H9 (cell line): Measurements from ENCODE around the gene OR2T35. TPM values are rescaled to one million over a fixed set of nuclear protein-coding genes. Genes with fewer than 3 reads are reported as not detected.

Source experiments
- DNase-seq: peaks from one replicate; pipeline ENCODE4 v3.0.0-alpha.2; 2017
- H2AFZ ChIP-seq: one replicate; pipeline ENCODE4 v1.6.1; 2013; ENCODE audit warnings: mild to moderate bottlenecking, low read length, control low read depth, moderate library complexity
- H2AK5ac ChIP-seq: 2 replicates; pipeline ENCODE4 v1.6.1; 2013; ENCODE audit warnings: low read length, control low read depth, mixed read lengths; ENCODE audit not compliant: insufficient read length
- H2BK120ac ChIP-seq: one replicate; pipeline ENCODE4 v1.6.1; 2013; ENCODE audit warnings: low read depth, mild to moderate bottlenecking, low read length, control low read depth, inconsistent platforms; ENCODE audit not compliant: poor library complexity, severe bottlenecking
- H2BK12ac ChIP-seq: 2 replicates; pipeline ENCODE4 v1.6.1; 2013; ENCODE audit warnings: low read length, control low read depth, mixed read lengths, low read depth; ENCODE audit not compliant: insufficient read length
- H2BK15ac ChIP-seq: 2 replicates; pipeline ENCODE4 v1.6.1; 2013; ENCODE audit warnings: low read depth, low read length, control low read depth
- H2BK20ac ChIP-seq: one replicate; pipeline ENCODE4 v1.6.1; 2013; ENCODE audit warnings: low read depth, mild to moderate bottlenecking, low read length, control low read depth, inconsistent platforms; ENCODE audit not compliant: poor library complexity, severe bottlenecking
- H2BK5ac ChIP-seq: 2 replicates; pipeline ENCODE4 v1.6.1; 2013; ENCODE audit warnings: low read length, control low read depth, mixed read lengths; ENCODE audit not compliant: insufficient read length
- H3K14ac ChIP-seq: 2 replicates; pipeline ENCODE4 v1.6.1; 2013; ENCODE audit warnings: low read length, control low read depth; ENCODE audit not compliant: insufficient read depth
- H3K18ac ChIP-seq: 2 replicates; pipeline ENCODE4 v1.6.1; 2013; ENCODE audit warnings: low read depth, mild to moderate bottlenecking, mixed read lengths, low read length, control low read depth; ENCODE audit not compliant: insufficient read length
- H3K23ac ChIP-seq: 2 replicates; pipeline ENCODE4 v1.6.1; 2013; ENCODE audit warnings: low read length, control low read depth, mixed read lengths, low read depth; ENCODE audit not compliant: insufficient read length
- H3K23me2 ChIP-seq: 2 replicates; pipeline ENCODE4 v1.6.1; 2013; ENCODE audit warnings: low read depth, mild to moderate bottlenecking, mixed read lengths, low read length, control low read depth; ENCODE audit not compliant: insufficient read length, poor library complexity, severe bottlenecking
- H3K27ac ChIP-seq: 2 replicates; pipeline ENCODE4 v1.5.1; 2013; ENCODE audit warnings: low read length, control low read depth, mixed read lengths, low read depth; ENCODE audit not compliant: insufficient read length
- H3K27me3 ChIP-seq: 2 replicates; pipeline ENCODE4 v1.6.1; 2013; ENCODE audit warnings: low read length, control low read depth, inconsistent platforms; ENCODE audit not compliant: insufficient read depth
- H3K4ac ChIP-seq: 2 replicates; pipeline ENCODE4 v1.6.1; 2013; ENCODE audit warnings: low read depth, mild to moderate bottlenecking, control low read depth, inconsistent platforms, low read length, moderate library complexity
- H3K4me1 ChIP-seq: 2 replicates; pipeline ENCODE4 v1.6.1; 2013; ENCODE audit warnings: low read length, control low read depth, inconsistent platforms; ENCODE audit not compliant: insufficient read depth
- H3K4me2 ChIP-seq: 2 replicates; pipeline ENCODE4 v1.6.1; 2013; ENCODE audit warnings: low read length, control low read depth, mixed read lengths; ENCODE audit not compliant: insufficient read length, insufficient read depth
- H3K56ac ChIP-seq: 2 replicates; pipeline ENCODE4 v1.6.1; 2013; ENCODE audit warnings: low read depth, mild to moderate bottlenecking, mixed read lengths, low read length, control low read depth; ENCODE audit not compliant: insufficient read length
- H3K79me1 ChIP-seq: 2 replicates; pipeline ENCODE4 v1.6.1; 2013; ENCODE audit warnings: low read depth, mild to moderate bottlenecking, moderate library complexity, low read length, control low read depth, inconsistent platforms; ENCODE audit not compliant: insufficient read depth, poor library complexity, severe bottlenecking
- H3K79me2 ChIP-seq: 2 replicates; pipeline ENCODE4 v1.6.1; 2013; ENCODE audit warnings: low read length, control low read depth, inconsistent platforms; ENCODE audit not compliant: insufficient read depth
- H3K9ac ChIP-seq: 2 replicates; pipeline ENCODE4 v1.6.1; 2013; ENCODE audit warnings: low read length, control low read depth, mixed read lengths; ENCODE audit not compliant: insufficient read length; ENCODE audit errors: extremely low read depth
- H3K9me3 ChIP-seq: one replicate; pipeline ENCODE4 v1.6.1; 2013; ENCODE audit warnings: low read depth, low read length, inconsistent platforms; ENCODE audit not compliant: control insufficient read depth
- H3T11ph ChIP-seq: one replicate; pipeline ENCODE4 v1.6.1; 2013; ENCODE audit warnings: mild to moderate bottlenecking, low read length, control low read depth, inconsistent platforms
- H4K20me1 ChIP-seq: one replicate; pipeline ENCODE4 v1.6.1; 2013; ENCODE audit not compliant: control insufficient read depth, insufficient read length, insufficient read depth
- H4K5ac ChIP-seq: 2 replicates; pipeline ENCODE4 v1.6.1; 2013; ENCODE audit warnings: low read depth, mild to moderate bottlenecking, mixed read lengths, low read length, control low read depth; ENCODE audit not compliant: insufficient read length
- H4K8ac ChIP-seq: replicated peaks from 2 replicates; pipeline ENCODE4 v1.6.1; 2013; ENCODE audit warnings: low read length, control low read depth, mixed read lengths, low read depth; ENCODE audit not compliant: insufficient read length
- H4K91ac ChIP-seq: 2 replicates; pipeline ENCODE4 v1.6.1; 2013; ENCODE audit warnings: low read depth, mild to moderate bottlenecking, moderate library complexity, mixed read lengths, low read length, control low read depth; ENCODE audit not compliant: insufficient read length
- H3K27ac Mint-ChIP-seq, 3 experiments: 2 replicates in 2 of 3; 3 replicates in 1 of 3; pipeline ENCODE4 v1.8.0; 2020 to 2021; ENCODE audit warnings: mixed read lengths in 3 of 3, mild to moderate bottlenecking in 1 of 3, moderate library complexity in 1 of 3
- H3K27me3 Mint-ChIP-seq: 2 replicates; pipeline ENCODE4 v1.8.0; 2021; ENCODE audit warnings: low read depth, mild to moderate bottlenecking, moderate library complexity, mixed read lengths
- H3K36me3 Mint-ChIP-seq, 3 experiments: 2 replicates in 2 of 3; 3 replicates in 1 of 3; pipeline ENCODE4 v1.8.0; 2020 to 2021; ENCODE audit warnings: low read depth in 3 of 3, mixed read lengths in 3 of 3; ENCODE audit not compliant: insufficient read depth in 1 of 3
- H3K4me1 Mint-ChIP-seq, 2 experiments: 2 replicates each; pipeline ENCODE4 v1.8.0; 2020; ENCODE audit warnings: mixed read lengths in 2 of 2
- H3K4me3 Mint-ChIP-seq, 2 experiments: 2 replicates in 1 of 2; 3 replicates in 1 of 2; pipeline ENCODE4 v1.8.0; 2020 to 2021; ENCODE audit warnings: mild to moderate bottlenecking in 2 of 2, mixed read lengths in 2 of 2, moderate library complexity in 1 of 2
- H3K9me3 Mint-ChIP-seq, 2 experiments: 2 replicates in 1 of 2; 3 replicates in 1 of 2; pipeline ENCODE4 v1.8.0; 2020; ENCODE audit warnings: mild to moderate bottlenecking in 2 of 2, mixed read lengths in 2 of 2, moderate library complexity in 1 of 2
- WGBS: extraction: QIAGEN DNeasy Blood & Tissue Kit; methylation state at CpG from one replicate; pipeline ENCODE4 v1.1.7; 2013; ENCODE audit warnings: missing lambda C conversion rate, low lambda C conversion rate, mixed read lengths; ENCODE audit not compliant: insufficient read length; ENCODE audit errors: extremely low coverage; 5-methylcytosine and 5-hydroxymethylcytosine counted together
- total RNA-seq: library from RNA; stranded (reverse); gene quantifications from 2 replicates; pipeline ENCODE4 v1.2.1, GENCODE V29; 2021
- TF ChIP-seq, protein P1 (sequence below): fragments of 200-600 bp; sonication (generic); conservative IDR thresholded peaks from 3 replicates; pipeline ENCODE4 v1.8.0; 2021; ENCODE audit warnings: antibody characterized with exemption, mild to moderate bottlenecking

OR2T35 gene
- total RNA-seq, 1 experiment from 2014 or later, result not detected

GRCh38 chr1:248630551-248630950 lies 14.5 kb downstream of the OR2T35 start:
- no peak overlapping the region for H3K27ac Mint-ChIP-seq
- no peak for DNase-seq
- Histone ChIP-seq H3K27me3 (no peaks in the 10 kb centered on the region), H2BK5ac (no peak overlapping the region), H3K23me2 (no peaks in the 10 kb centered on the region), H4K20me1 (no peaks in the 10 kb centered on the region), H3K23ac (no peak overlapping the region), H2AFZ (no peak overlapping the region), H2AK5ac (no peak overlapping the region), H3K14ac (no peak overlapping the region), H3K79me2 (no peaks in the 10 kb centered on the region), H4K5ac (no peak overlapping the region), H2BK20ac (no peak overlapping the region), H4K8ac (no peak overlapping the region), H3K18ac (no peak overlapping the region), H3T11ph (no peak overlapping the region), H3K27ac (no peak overlapping the region), H4K91ac (no peak overlapping the region), H3K9me3 (peaks cover 60% of the 10 kb centered on the region), H2BK15ac (no peak overlapping the region), H3K4me1 (no peaks in the 10 kb centered on the region), H3K4me2 (no peak overlapping the region), H2BK120ac (no peak overlapping the region), H3K56ac (no peak overlapping the region), H3K79me1 (no peaks in the 10 kb centered on the region), H2BK12ac (no peak overlapping the region), H3K4ac (no peak overlapping the region), H3K9ac (no peak overlapping the region)
- peaks cover 37 to 46% of the 10 kb centered on the region in 2 experiments for H3K9me3 Mint-ChIP-seq
- peaks cover 4 to 14% (median 4%) of the 10 kb centered on the region in 3 experiments; a peak in 6 of 7 replicates for H3K36me3 Mint-ChIP-seq
- no peaks in the 10 kb centered on the region; the same call in 1 of the 2 replicates for H3K27me3 Mint-ChIP-seq
- no peaks in the 10 kb centered on the region for H3K4me1 Mint-ChIP-seq
- TF ChIP-seq, protein P1, sequence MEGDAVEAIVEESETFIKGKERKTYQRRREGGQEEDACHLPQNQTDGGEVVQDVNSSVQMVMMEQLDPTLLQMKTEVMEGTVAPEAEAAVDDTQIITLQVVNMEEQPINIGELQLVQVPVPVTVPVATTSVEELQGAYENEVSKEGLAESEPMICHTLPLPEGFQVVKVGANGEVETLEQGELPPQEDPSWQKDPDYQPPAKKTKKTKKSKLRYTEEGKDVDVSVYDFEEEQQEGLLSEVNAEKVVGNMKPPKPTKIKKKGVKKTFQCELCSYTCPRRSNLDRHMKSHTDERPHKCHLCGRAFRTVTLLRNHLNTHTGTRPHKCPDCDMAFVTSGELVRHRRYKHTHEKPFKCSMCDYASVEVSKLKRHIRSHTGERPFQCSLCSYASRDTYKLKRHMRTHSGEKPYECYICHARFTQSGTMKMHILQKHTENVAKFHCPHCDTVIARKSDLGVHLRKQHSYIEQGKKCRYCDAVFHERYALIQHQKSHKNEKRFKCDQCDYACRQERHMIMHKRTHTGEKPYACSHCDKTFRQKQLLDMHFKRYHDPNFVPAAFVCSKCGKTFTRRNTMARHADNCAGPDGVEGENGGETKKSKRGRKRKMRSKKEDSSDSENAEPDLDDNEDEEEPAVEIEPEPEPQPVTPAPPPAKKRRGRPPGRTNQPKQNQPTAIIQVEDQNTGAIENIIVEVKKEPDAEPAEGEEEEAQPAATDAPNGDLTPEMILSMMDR, result no peak
- no peak overlapping the region for H3K4me3 Mint-ChIP-seq
- no CpG with 5 or more reads among the region's 2 CpGs for WGBS
